ENCODE measurements around the gene RELT. TPM values are rescaled to one million over a fixed set of nuclear protein-coding genes. Genes with fewer than 3 reads are reported as not detected.

Gene RELT
- total and polyA plus RNA-seq, 10 donors: 13.5 to 79.8 (median 39.5) TPM

DNA sequence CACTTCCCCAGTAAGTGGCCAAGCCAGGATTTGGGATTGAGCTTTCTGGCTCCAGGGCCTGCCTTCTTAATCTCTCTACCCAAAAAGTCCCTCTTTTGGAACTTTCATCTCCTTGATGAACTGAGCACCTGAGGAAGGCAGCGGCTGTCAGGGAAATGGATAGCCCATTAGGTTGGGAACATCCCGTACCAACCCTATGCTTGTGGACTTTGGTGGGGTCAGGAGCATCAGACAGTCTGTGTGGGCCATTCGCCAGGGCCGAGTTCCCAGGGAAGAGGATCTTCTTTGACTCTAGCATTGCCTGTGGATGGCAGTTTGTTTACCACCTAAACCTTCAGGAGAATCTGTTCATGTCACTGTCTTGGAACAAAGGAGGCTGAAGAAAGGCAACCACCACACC, 37.9 kb upstream of the RELT start:
- DNase-seq: no peak
- no peaks in the 10 kb centered on the region for H3K27me3 ChIP-seq (replicated peaks in 1 of 7)
- no peak overlapping the region for H3K4me3 ChIP-seq
- TF ChIP-seq, protein P1, sequence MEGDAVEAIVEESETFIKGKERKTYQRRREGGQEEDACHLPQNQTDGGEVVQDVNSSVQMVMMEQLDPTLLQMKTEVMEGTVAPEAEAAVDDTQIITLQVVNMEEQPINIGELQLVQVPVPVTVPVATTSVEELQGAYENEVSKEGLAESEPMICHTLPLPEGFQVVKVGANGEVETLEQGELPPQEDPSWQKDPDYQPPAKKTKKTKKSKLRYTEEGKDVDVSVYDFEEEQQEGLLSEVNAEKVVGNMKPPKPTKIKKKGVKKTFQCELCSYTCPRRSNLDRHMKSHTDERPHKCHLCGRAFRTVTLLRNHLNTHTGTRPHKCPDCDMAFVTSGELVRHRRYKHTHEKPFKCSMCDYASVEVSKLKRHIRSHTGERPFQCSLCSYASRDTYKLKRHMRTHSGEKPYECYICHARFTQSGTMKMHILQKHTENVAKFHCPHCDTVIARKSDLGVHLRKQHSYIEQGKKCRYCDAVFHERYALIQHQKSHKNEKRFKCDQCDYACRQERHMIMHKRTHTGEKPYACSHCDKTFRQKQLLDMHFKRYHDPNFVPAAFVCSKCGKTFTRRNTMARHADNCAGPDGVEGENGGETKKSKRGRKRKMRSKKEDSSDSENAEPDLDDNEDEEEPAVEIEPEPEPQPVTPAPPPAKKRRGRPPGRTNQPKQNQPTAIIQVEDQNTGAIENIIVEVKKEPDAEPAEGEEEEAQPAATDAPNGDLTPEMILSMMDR (IDR thresholded peaks at IDR 0.05 in 8 of 11, conservative IDR thresholded peaks at IDR 0.05 in 3 of 11): no peak
- TF ChIP-seq POLR2AphosphoS5 (IDR thresholded peaks at IDR 0.05): no peak
- 81 to 92% (median 84%) methylated on average over 4 of the region's 4 CpGs for WGBS, 5 donors
- H3K9me3 ChIP-seq: no peaks in the 10 kb centered on the region
- intact Hi-C loops (cut with DNase I; ENCODE audit: low total_unique reads): no loop called here
- H3K4me1 ChIP-seq: peaks cover 4 to 60% (median 32%) of the 10 kb centered on the region in 6 donors
- no peaks in the 10 kb centered on the region for H3K36me3 ChIP-seq
- peak overlapping the region in 1 of 8 donors; percentile 10 for H3K27ac ChIP-seq

DNA sequence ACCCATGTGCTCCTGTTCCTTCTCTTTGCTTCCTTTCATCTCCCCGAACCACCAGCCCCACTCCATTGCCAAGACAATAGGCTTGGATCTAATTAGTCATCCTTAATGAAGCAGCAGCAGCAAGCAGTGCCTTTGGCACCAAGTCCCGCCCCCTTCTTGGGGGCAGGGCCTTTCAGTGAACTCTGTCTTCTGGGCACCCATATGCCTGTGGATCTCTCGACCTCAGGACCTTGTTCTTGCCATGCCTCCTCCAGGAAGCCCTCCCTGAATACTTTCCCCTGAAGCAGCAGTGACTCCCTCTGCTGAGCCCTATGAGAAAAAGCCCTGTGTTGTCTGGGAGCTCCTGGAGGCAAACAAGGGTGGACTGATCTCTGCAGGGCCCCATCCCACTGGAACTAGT, 36.0 kb upstream of the RELT start:
- peaks cover 6 to 60% (median 28%) of the 10 kb centered on the region in 6 donors for H3K4me1 ChIP-seq
- TF ChIP-seq, protein P1 (IDR thresholded peaks at IDR 0.05 in 8 of 11, conservative IDR thresholded peaks at IDR 0.05 in 3 of 11): no peak
- no peak for TF ChIP-seq POLR2AphosphoS5 (IDR thresholded peaks at IDR 0.05)
- no peak for TF ChIP-seq POLR2A (IDR thresholded peaks at IDR 0.05)
- H3K27ac ChIP-seq: no peak overlapping the region
- DNase-seq: no peak
- no peaks in the 10 kb centered on the region for H3K9me3 ChIP-seq
- H3K4me3 ChIP-seq: no peak overlapping the region
- intact Hi-C loops (cut with DNase I; ENCODE audit: low total_unique reads): no loop called here
- H3K36me3 ChIP-seq: no peaks in the 10 kb centered on the region
- H3K27me3 ChIP-seq (replicated peaks in 1 of 7): no peaks in the 10 kb centered on the region
- 56 to 74% (median 69%) methylated on average over 3 of the region's 3 CpGs for WGBS, 5 donors

DNA sequence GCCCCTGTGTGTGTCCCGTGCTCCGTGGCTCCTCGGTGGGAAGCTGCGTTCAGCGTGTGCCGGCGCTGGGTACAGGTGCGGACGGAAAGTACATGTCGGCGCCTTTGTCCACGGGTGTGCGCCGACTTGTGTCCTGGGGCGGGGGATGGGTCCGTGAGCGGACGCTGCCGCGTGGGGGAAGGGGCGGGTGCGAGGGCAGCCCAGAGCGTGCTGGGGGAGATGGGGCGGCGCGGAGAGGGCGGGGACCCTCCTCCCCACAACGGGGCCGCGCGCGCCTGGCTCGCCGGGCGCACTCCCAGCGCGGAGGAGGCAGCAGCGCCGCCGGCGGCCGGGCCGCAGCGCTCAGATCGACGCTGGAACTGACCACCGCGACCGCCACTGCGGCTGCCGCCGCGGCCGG, 33.6 kb upstream of the RELT start:
- H3K27ac ChIP-seq: no peak overlapping the region
- no peak for DNase-seq
- peaks cover 0 to 57% (median 22%) of the 10 kb centered on the region in 6 donors for H3K4me1 ChIP-seq
- no peaks in the 10 kb centered on the region for H3K9me3 ChIP-seq
- H3K4me3 ChIP-seq: peak overlapping the region in 1 of 8 donors; percentile 7
- no peak for TF ChIP-seq POLR2AphosphoS5 (IDR thresholded peaks at IDR 0.05)
- TF ChIP-seq, protein P1 (IDR thresholded peaks at IDR 0.05 in 8 of 11, conservative IDR thresholded peaks at IDR 0.05 in 3 of 11): no peak
- TF ChIP-seq POLR2A (IDR thresholded peaks at IDR 0.05): no peak
- peaks cover 0 to 9% (median 0%) of the 10 kb centered on the region in 6 donors for H3K36me3 ChIP-seq
- H3K27me3 ChIP-seq (replicated peaks in 1 of 7): no peaks in the 10 kb centered on the region
- intact Hi-C loops (cut with DNase I; ENCODE audit: low total_unique reads): no loop called here
- WGBS, 5 donors: 69 to 87% (median 83%) methylated on average over 24 to 54 of the region's 54 CpGs

DNA sequence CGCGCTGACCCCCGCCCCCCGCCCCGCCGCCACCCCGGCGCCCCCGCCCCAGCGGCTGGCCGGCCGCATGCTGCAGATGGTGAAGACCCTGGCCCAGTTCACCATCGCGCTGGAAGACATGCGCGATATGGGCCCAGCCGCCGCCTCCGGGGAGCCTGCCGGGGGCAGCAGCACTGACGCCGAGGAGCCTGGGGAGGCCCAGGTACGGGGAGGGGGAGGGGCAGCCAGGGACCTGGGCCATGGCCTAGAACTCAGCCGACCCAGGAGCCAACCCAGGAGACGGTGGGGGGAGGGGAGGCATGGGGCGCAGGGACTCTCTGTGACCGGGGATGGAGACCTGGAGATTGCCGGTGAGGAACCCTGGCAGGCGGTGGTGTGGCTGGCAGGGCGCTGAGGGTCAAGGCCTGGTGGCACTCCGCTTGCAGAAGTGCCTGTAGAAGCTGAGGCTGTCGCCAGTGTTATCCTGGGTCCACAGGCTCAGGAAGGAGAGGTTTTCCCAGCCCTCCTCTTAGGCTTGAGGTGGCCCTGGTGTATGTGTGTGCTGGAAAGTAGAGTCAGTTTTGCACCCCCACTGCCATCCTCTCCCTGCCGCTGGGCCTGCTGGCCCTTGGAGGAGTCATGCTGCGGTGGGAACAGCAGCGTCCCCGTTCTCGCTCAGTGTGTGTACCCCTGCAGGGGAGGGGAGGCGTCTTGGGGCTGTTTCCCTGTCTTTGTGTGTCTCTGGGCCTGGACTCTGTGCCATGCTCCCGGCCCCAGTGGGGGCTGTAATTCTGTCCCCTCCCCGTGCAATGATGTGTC, 32.9 kb upstream of the RELT start:
- peak overlapping the region in 2 of 8 donors; percentile 3 to 11 for H3K27ac ChIP-seq
- intact Hi-C loops (cut with DNase I; ENCODE audit: low total_unique reads): no loop called here

More for the DNA sequence above, 32.9 kb upstream of the RELT start:
- H3K4me3 ChIP-seq: peak overlapping the region in 1 of 8 donors; percentile 7
- WGBS, 5 donors: 67 to 84% (median 82%) methylated on average over 8 to 40 of the region's 40 CpGs
- H3K4me1 ChIP-seq: peaks cover 0 to 52% (median 22%) of the 10 kb centered on the region in 6 donors
- H3K36me3 ChIP-seq: peaks cover 0 to 11% (median 0%) of the 10 kb centered on the region in 6 donors
- no peak for DNase-seq
- TF ChIP-seq, protein P1 (IDR thresholded peaks at IDR 0.05 in 8 of 11, conservative IDR thresholded peaks at IDR 0.05 in 3 of 11): no peak
- TF ChIP-seq POLR2A (IDR thresholded peaks at IDR 0.05): no peak
- no peak for TF ChIP-seq POLR2AphosphoS5 (IDR thresholded peaks at IDR 0.05)
- H3K9me3 ChIP-seq: no peaks in the 10 kb centered on the region
- no peaks in the 10 kb centered on the region for H3K27me3 ChIP-seq (replicated peaks in 1 of 7)

All from spleen (tissue), 11 donors.